HepG2 (cell line): ENCODE results near the gene SURF2. TPM values are rescaled to one million over a fixed set of nuclear protein-coding genes. Genes with fewer than 3 reads are reported as not detected.

ENCODE experiments used
- ATAC-seq: fragments of 200-7000 bp; cut with Tn5 transposase; 3 replicates; pipeline ENCODE4 v1.9.1; 2020; ENCODE audit warnings: mild to moderate bottlenecking, moderate library complexity
- BruUV-seq: library from RNA; stranded (reverse); fragments of 400-500 nt; replicated peaks from 2 replicates; lab custom pipeline; 2021; lab: Mats Ljungman, UMichigan
- CTCF ChIA-PET: fragments of 300-600 bp; formaldehyde crosslinking; extraction: SDS; loops from one replicate; lab custom pipeline; 2021; ENCODE audit warnings: low total read pairs, inconsistent platforms, low intra/inter-chr PET ratio; lab: Yijun Ruan, JAX
- POLR2A ChIA-PET: fragments of 350-600 bp; sonication (Branson Sonifier 250); formaldehyde crosslinking; loops from one replicate; lab custom pipeline; 2020; ENCODE audit warnings: antibody characterized with exemption, inconsistent platforms; lab: Yijun Ruan, JAX
- DNase-seq: peaks from one replicate; pipeline ENCODE4 v3.0.0-alpha.2; 2015; ENCODE audit warnings: low spot score
- FAIRE-seq: peaks from 3 replicates; lab custom pipeline; 2011; peaks lifted over from hg19 to GRCh38; lab: Jason Lieb, UNC
- H2AFZ ChIP-seq: one replicate; pipeline ENCODE4 v1.6.1; 2011; ENCODE audit warnings: low read length, inconsistent platforms
- H3K27ac ChIP-seq: fragments of 300-600 bp; 3 replicates; pipeline ENCODE4 v1.8.0; 2011; ENCODE audit warnings: mixed run types, mild to moderate bottlenecking, mixed read lengths, low read length, inconsistent platforms; ENCODE audit not compliant: insufficient read depth; ENCODE audit errors: extremely low read length
- H3K27me3 ChIP-seq, 2 experiments: fragments of 200-600 bp in 1 of 2; 2 replicates in 1 of 2; 3 replicates in 1 of 2; pipeline versions ENCODE4 v1.6.0 to v1.8.0; 2011; ENCODE audit warnings: low read length in 2 of 2, mild to moderate bottlenecking in 2 of 2, moderate library complexity in 2 of 2, inconsistent platforms in 1 of 2; ENCODE audit not compliant: insufficient read depth in 2 of 2, control insufficient read depth in 1 of 2
- H3K36me3 ChIP-seq, 2 experiments: fragments of 200-600 bp in 1 of 2; replicated peaks in 1 of 2; 2 replicates in 1 of 2; 3 replicates in 1 of 2; pipeline versions ENCODE4 v1.5.1 to v1.8.0; 2011; ENCODE audit warnings: low read length in 2 of 2, inconsistent platforms in 1 of 2; ENCODE audit not compliant: insufficient read depth in 2 of 2, control insufficient read depth in 1 of 2
- H3K4me1 ChIP-seq: 2 replicates; pipeline ENCODE4 v1.5.1; 2012; ENCODE audit warnings: low read length, inconsistent platforms; ENCODE audit not compliant: insufficient read depth
- H3K4me2 ChIP-seq: 2 replicates; pipeline ENCODE4 v1.6.0; 2011; ENCODE audit warnings: low read depth, low read length, inconsistent platforms
- H3K4me3 ChIP-seq, 3 experiments: fragments of 200-600 bp in 1 of 3; sonication (generic), shearing (Covaris generic) in 1 of 3; replicated peaks in 1 of 3; 2 replicates each; pipeline ENCODE4 v1.5.1; 2011 to 2016; ENCODE audit warnings: low read length in 3 of 3, inconsistent platforms in 2 of 3, low read depth in 2 of 3, mild to moderate bottlenecking in 2 of 3, control low read depth in 1 of 3, mixed read lengths in 1 of 3; ENCODE audit not compliant: insufficient read depth in 1 of 3
- H3K79me2 ChIP-seq: one replicate; pipeline ENCODE4 v1.6.1; 2011; ENCODE audit warnings: low read length, inconsistent platforms; ENCODE audit not compliant: insufficient read depth
- H3K9ac ChIP-seq: 2 replicates; pipeline ENCODE4 v1.6.0; 2011; ENCODE audit warnings: mild to moderate bottlenecking, low read depth, low read length, inconsistent platforms; ENCODE audit not compliant: insufficient read depth
- H3K9me3 ChIP-seq: 2 replicates; pipeline ENCODE4 v1.5.1; 2012; ENCODE audit warnings: mild to moderate bottlenecking, low read length
- H4K20me1 ChIP-seq: 2 replicates; pipeline ENCODE4 v1.6.0; 2011; ENCODE audit warnings: inconsistent platforms, mild to moderate bottlenecking, low read length, moderate library complexity; ENCODE audit not compliant: insufficient read depth
- AGO2 ChIP-seq: fragments of 200-400 bp; formaldehyde crosslinking; optimal IDR thresholded peaks from 2 replicates; pipeline ENCODE3; 2017; ENCODE audit warnings: mild to moderate bottlenecking, low read depth, low read length, moderate library complexity
- CHD4 ChIP-seq: fragments of 200-600 bp; sonication (generic); IDR thresholded peaks from 2 replicates; pipeline ENCODE4 v1.7.0; 2017; ENCODE audit warnings: mild to moderate bottlenecking, low read length, borderline replicate concordance
- POLR2A ChIP-seq, 2 experiments: IDR thresholded peaks; 2 replicates each; pipeline ENCODE4 v1.6.1; 2011; ENCODE audit warnings: low read depth in 2 of 2, low read length in 2 of 2, mild to moderate bottlenecking in 1 of 2, moderate library complexity in 1 of 2; ENCODE audit not compliant: insufficient read depth in 1 of 2
- RAD21 ChIP-seq: fragments of 450-650 bp; formaldehyde crosslinking; IDR thresholded peaks from 2 replicates; pipeline ENCODE4 v1.5.0; 2020; ENCODE audit warnings: mild to moderate bottlenecking
- RBAK ChIP-seq: sonication (generic); formaldehyde crosslinking; IDR thresholded peaks from 2 replicates; pipeline ENCODE4 v1.5.1; 2020; ENCODE audit warnings: mild to moderate bottlenecking, missing genetic modification reagents
- RBFOX2 ChIP-seq: fragments of 200-400 bp; formaldehyde crosslinking; IDR thresholded peaks from 2 replicates; pipeline ENCODE4 v1.6.1; 2017; ENCODE audit warnings: low read depth, mild to moderate bottlenecking, low read length
- RBM22 ChIP-seq: fragments of 200-400 bp; formaldehyde crosslinking; optimal IDR thresholded peaks from 2 replicates; pipeline ENCODE3; 2017; ENCODE audit warnings: mild to moderate bottlenecking, low read length, moderate library complexity
- SOX13 ChIP-seq, 3 experiments: fragments of 450-650 bp in 1 of 3; sonication (generic) in 1 of 3; formaldehyde crosslinking in 1 of 3; IDR thresholded peaks in 2 of 3; conservative IDR thresholded peaks in 1 of 3; 2 replicates each; pipeline versions ENCODE4 v1.5.0 to v1.6.1; 2016 to 2020; ENCODE audit warnings: antibody characterized with exemption in 1 of 3, mild to moderate bottlenecking in 1 of 3, missing compliant biosample characterization in 1 of 3, missing genetic modification reagents in 1 of 3, moderate library complexity in 1 of 3
- ZC3H13 ChIP-seq: sonication (generic); formaldehyde crosslinking; IDR thresholded peaks from 2 replicates; pipeline ENCODE4 v1.8.1; 2023; ENCODE audit warnings: mild to moderate bottlenecking, missing genetic modification reagents, moderate library complexity
- ZFY ChIP-seq: sonication (generic); formaldehyde crosslinking; IDR thresholded peaks from 2 replicates; pipeline ENCODE4 v1.4.0; 2020; ENCODE audit warnings: missing genetic modification reagents
- ZNF629 ChIP-seq: sonication (generic); formaldehyde crosslinking; conservative IDR thresholded peaks from 2 replicates; pipeline ENCODE4 v1.5.0; 2020; ENCODE audit warnings: missing genetic modification reagents
- WGBS: methylation state at CpG from one replicate; pipeline ENCODE4 v1.1.6; 2017; ENCODE audit warnings: low lambda C conversion rate; 5-methylcytosine and 5-hydroxymethylcytosine counted together
- in situ Hi-C: cut with HindIII; loops from 2 replicates; pipeline ENCODE4 v1.10.0; 2017; ENCODE audit warnings: low pct_unique_long_range_greater_than_20kb; ENCODE audit not compliant: extremely low pct_ligation_motif_present
- intact Hi-C: fragments of 100-400 bp; cut with micrococcal nuclease; formaldehyde crosslinking; loops from one replicate; pipeline ENCODE4 v1.10.0; 2022; ENCODE audit not compliant: unreplicated experiment
- polyA plus RNA-seq, 8 experiments: library from polyadenylated mRNA; depleted of rRNA in 3 of 8; stranded (reverse) in 7 of 8; unstranded in 1 of 8; fragments of >200 nt; fragmentation: Illumina TruSeq in 4 of 8; extraction: Trizol in 4 of 8; gene quantifications; 2 replicates each; pipeline versions ENCODE4 v1.2.1 to v1.2.3, GENCODE V29; 2011 to 2016; ENCODE audit warnings: low read depth in 4 of 8, missing spikeins in 1 of 8, mixed read lengths in 1 of 8; ENCODE audit not compliant: insufficient read depth in 1 of 8
- total RNA-seq, 5 experiments: library from RNA; depleted of rRNA; stranded (reverse); fragments of >200 nt; fragmentation: Illumina TruSeq; extraction: Trizol; gene quantifications; 2 replicates each; pipeline ENCODE4 v1.2.3, GENCODE V29; 2016; ENCODE audit warnings: low read depth in 1 of 5
- TF ChIP-seq, protein P1 (sequence below): sonication (generic); formaldehyde crosslinking; IDR thresholded peaks from 2 replicates; pipeline ENCODE4 v1.5.0; 2020; ENCODE audit warnings: missing genetic modification reagents, mild to moderate bottlenecking, borderline replicate concordance
- TF ChIP-seq, protein P2 (sequence below): sonication (generic); formaldehyde crosslinking; IDR thresholded peaks from 2 replicates; pipeline ENCODE4 v1.8.1; 2023; ENCODE audit warnings: mild to moderate bottlenecking, missing genetic modification reagents
- TF ChIP-seq, protein P3 (sequence below): sonication (generic); formaldehyde crosslinking; IDR thresholded peaks from 2 replicates; pipeline ENCODE4 v1.5.1; 2020; ENCODE audit warnings: mild to moderate bottlenecking, moderate library complexity, missing genetic modification reagents
- TF ChIP-seq, protein P4 (sequence below): sonication (generic); formaldehyde crosslinking; IDR thresholded peaks from 2 replicates; pipeline ENCODE4 v1.4.0; 2020; ENCODE audit warnings: missing genetic modification reagents

SURF2 gene
- total and polyA plus RNA-seq, 2 of the 13 experiments (the other 11 are each of a cell fraction or from before 2014, with no cell fraction given) = 6.3 to 13.6 TPM

DNA sequence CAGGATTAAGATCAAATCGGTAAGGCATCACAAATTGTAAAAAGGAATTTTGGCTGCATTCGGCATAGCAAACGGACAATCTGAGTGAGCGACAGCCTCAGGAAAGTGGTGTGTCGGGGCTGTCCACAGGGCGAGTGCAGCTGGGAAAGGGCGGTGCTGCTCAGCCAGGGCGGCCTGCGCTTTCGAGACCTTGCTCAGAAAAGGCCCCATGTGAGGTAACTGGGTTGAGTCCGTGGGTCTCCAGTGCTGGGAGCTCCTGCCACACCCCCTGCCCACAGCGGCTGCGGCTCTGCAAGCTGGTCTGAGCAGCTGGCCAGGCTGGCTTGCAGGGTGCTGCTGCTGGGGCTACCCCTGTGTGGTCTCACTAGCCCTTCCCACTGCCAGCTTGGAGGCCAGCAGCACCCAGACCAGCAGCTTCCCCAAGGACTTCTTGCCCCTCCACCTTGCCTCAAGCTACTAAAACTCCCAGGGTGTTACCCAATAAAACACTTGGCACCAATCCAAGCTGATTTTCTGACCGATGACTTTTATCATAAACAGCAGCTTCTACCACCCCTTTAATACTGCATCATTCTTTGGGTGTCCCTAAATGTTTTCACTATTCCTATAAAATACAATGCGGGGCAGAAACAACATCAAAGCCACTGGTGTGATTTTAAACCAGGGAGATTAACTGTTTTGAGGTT lies 6.2 kb downstream of the SURF2 start:
- Histone ChIP-seq H3K4me3 (no peak overlapping the region), H3K4me2 (no peak overlapping the region), H3K9me3 (no peaks in the 10 kb centered on the region), H3K4me1 (peaks cover 46% of the 10 kb centered on the region), H3K27ac (no peak overlapping the region), H3K27me3 (no peaks in the 10 kb centered on the region), H3K9ac (no peak overlapping the region), H3K79me2 (peaks cover 26% of the 10 kb centered on the region), H2AFZ (no peak overlapping the region), H4K20me1 (peaks cover 62% of the 10 kb centered on the region), H3K36me3 (peaks cover 25 to 86% of the 10 kb centered on the region in 2 experiments)
- DNase-seq (no peak), FAIRE-seq (no peak), ATAC-seq (no peak)
- TF ChIP-seq, protein P1, sequence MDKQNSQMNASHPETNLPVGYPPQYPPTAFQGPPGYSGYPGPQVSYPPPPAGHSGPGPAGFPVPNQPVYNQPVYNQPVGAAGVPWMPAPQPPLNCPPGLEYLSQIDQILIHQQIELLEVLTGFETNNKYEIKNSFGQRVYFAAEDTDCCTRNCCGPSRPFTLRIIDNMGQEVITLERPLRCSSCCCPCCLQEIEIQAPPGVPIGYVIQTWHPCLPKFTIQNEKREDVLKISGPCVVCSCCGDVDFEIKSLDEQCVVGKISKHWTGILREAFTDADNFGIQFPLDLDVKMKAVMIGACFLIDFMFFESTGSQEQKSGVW (CRISPR knock-in tag) = no peak
- no peak for TF ChIP-seq RBAK (CRISPR knock-in tag)
- TF ChIP-seq, protein P2, sequence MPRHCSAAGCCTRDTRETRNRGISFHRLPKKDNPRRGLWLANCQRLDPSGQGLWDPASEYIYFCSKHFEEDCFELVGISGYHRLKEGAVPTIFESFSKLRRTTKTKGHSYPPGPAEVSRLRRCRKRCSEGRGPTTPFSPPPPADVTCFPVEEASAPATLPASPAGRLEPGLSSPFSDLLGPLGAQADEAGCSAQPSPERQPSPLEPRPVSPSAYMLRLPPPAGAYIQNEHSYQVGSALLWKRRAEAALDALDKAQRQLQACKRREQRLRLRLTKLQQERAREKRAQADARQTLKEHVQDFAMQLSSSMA (CRISPR knock-in tag) = no peak
- peak; percentile 90 for TF ChIP-seq AGO2
- TF ChIP-seq POLR2A (IDR thresholded peaks at IDR 0.05; ENCODE audit: insufficient read depth in 1 of 2, low read depth in 2 of 2, low read length in 2 of 2) = peak in 1 of 2 experiments; percentile 38; a peak in 3 of 4 replicates
- TF ChIP-seq, protein P3, sequence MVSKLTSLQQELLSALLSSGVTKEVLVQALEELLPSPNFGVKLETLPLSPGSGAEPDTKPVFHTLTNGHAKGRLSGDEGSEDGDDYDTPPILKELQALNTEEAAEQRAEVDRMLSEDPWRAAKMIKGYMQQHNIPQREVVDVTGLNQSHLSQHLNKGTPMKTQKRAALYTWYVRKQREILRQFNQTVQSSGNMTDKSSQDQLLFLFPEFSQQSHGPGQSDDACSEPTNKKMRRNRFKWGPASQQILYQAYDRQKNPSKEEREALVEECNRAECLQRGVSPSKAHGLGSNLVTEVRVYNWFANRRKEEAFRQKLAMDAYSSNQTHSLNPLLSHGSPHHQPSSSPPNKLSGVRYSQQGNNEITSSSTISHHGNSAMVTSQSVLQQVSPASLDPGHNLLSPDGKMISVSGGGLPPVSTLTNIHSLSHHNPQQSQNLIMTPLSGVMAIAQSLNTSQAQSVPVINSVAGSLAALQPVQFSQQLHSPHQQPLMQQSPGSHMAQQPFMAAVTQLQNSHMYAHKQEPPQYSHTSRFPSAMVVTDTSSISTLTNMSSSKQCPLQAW (CRISPR knock-in tag) = no peak
- TF ChIP-seq ZNF629 (CRISPR knock-in tag) = no peak
- TF ChIP-seq RBFOX2 = peak; percentile 75
- peak; percentile 64 for TF ChIP-seq RBM22
- TF ChIP-seq ZC3H13 = no peak
- TF ChIP-seq CHD4 = no peak
- TF ChIP-seq RAD21 (CRISPR knock-in tag) = peak; percentile 43; the same call in 1 of the 2 replicates
- no peak for TF ChIP-seq SOX13 (IDR thresholded peaks at IDR 0.05)
- no peak for TF ChIP-seq SOX13 (CRISPR knock-in tag; conservative IDR thresholded peaks at IDR 0.05 in 1 of 2, IDR thresholded peaks at IDR 0.05 in 1 of 2)
- TF ChIP-seq ZFY (CRISPR knock-in tag) = no peak
- TF ChIP-seq, protein P4, sequence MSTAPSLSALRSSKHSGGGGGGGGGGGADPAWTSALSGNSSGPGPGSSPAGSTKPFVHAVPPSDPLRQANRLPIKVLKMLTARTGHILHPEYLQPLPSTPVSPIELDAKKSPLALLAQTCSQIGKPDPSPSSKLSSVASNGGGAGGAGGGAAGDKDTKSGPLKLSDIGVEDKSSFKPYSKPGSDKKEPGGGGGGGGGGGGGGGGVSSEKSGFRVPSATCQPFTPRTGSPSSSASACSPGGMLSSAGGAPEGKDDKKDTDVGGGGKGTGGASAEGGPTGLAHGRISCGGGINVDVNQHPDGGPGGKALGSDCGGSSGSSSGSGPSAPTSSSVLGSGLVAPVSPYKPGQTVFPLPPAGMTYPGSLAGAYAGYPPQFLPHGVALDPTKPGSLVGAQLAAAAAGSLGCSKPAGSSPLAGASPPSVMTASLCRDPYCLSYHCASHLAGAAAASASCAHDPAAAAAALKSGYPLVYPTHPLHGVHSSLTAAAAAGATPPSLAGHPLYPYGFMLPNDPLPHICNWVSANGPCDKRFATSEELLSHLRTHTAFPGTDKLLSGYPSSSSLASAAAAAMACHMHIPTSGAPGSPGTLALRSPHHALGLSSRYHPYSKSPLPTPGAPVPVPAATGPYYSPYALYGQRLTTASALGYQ (CRISPR knock-in tag) = no peak
- in situ Hi-C loops = no loop called here
- intact Hi-C loops = no loop called here
- POLR2A ChIA-PET = interaction anchor here (1.6 to 1.9 kb wide), 2 partner anchors 9 to 97 kb away, joined by 5 to 7 read pairs; partner anchors contain the start of gene CACFD1
- CTCF ChIA-PET = no interaction called here
- TSS peak; percentile 47 for BruUV-seq
- 97% methylated on average over 12 of the region's 15 CpGs for WGBS
